OCI-LY3 (cell line): ENCODE results near the gene MYL6.

Source experiments
- EZH2phosphoT487 ChIP-seq: fragments of 200-600 bp; shearing (Covaris generic); IDR thresholded peaks from 2 replicates; pipeline ENCODE4 v1.6.1; 2018; ENCODE audit warnings: antibody characterized with exemption, mixed run types, low read depth
- TF ChIP-seq, protein P1 (sequence below): fragments of 200-600, 300-600 bp; sonication (generic); IDR thresholded peaks from 2 replicates; pipeline ENCODE4 v1.5.1; 2014; ENCODE audit warnings: antibody characterized with exemption, low read length, low read depth

DNA sequence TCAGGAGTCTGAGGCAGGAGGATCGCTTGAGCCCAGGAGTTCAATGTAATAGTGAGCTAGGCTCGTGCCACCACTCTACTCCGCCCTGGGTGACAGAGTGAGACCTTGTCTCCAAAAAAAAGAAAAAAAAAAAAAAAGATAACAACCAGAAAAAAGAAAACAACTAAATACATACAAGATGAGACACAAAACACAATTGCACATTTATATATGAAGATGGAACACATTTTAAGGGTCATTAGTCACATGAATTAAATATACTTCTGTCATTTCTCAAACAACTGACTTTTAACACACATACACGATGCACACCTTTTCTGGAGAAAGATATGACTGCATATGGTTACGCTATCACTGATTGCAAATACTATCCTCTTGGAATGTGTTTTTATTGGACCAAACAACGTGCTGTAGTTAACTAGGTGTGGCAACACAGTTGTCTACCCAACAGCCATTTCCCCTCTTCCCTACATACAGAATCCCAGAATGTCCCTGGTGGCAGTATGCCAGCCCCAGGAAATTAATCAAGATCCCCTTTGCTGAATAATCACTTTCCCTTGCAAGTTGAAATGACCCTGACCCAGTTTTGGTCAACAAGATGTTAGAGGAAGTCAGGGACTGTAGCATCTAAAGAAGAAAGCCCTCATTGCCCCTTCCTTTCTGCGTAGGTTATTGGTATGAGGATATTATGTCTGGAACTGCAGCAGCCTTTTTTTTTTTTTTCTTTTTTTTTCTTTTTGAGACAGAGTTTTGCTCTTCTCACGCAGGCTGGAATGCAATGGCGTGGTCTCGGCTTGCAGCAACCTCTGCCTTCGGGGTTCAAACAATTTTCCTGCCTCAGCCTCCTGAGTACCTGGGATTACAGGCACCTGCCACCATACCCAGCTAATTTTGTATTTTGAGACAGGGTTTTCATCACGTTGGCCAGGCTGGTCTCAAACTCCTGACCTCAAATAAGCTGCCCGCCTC is 11.4 kb upstream of the MYL6 start:
- TF ChIP-seq, protein P1, sequence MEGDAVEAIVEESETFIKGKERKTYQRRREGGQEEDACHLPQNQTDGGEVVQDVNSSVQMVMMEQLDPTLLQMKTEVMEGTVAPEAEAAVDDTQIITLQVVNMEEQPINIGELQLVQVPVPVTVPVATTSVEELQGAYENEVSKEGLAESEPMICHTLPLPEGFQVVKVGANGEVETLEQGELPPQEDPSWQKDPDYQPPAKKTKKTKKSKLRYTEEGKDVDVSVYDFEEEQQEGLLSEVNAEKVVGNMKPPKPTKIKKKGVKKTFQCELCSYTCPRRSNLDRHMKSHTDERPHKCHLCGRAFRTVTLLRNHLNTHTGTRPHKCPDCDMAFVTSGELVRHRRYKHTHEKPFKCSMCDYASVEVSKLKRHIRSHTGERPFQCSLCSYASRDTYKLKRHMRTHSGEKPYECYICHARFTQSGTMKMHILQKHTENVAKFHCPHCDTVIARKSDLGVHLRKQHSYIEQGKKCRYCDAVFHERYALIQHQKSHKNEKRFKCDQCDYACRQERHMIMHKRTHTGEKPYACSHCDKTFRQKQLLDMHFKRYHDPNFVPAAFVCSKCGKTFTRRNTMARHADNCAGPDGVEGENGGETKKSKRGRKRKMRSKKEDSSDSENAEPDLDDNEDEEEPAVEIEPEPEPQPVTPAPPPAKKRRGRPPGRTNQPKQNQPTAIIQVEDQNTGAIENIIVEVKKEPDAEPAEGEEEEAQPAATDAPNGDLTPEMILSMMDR = no peak
- TF ChIP-seq EZH2phosphoT487 = no peak
